Measurements from ENCODE around the gene PARP9.

PARP9 gene

GRCh38 chr3:122484985-122485384 is 79.1 kb downstream of the PARP9 start:
- no peak for DNase-seq (ENCODE audit: low spot score)

- no peak for DNase-seq (ENCODE audit: low spot score)
These were observed 82.7 kb downstream of the PARP9 start for GRCh38 chr3:122481390-122481789.
